Measurements from ENCODE around the gene VTN.

VTN gene

DNA sequence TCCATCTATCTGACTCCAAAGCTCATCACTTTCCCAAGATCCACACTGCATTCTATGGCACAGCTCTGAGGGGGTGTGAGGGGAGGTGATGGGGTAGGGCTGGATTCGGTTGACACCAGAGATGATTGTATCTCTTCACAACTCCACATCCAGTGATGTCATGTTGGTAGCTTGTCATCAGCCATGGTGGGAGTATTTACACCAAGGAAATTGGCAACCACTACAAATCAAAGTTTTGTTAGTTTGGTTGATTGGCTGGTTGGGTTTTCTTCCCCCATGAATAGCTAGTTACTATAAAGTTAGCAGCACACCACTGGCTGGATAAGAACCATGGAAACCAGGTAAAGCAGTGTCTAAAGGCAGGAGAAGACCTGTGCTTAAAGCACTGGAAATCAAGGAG, 20.9 kb upstream of the VTN start:
- no peak for DNase-seq (ENCODE audit: low read depth)
- TF ChIP-seq, protein P1, sequence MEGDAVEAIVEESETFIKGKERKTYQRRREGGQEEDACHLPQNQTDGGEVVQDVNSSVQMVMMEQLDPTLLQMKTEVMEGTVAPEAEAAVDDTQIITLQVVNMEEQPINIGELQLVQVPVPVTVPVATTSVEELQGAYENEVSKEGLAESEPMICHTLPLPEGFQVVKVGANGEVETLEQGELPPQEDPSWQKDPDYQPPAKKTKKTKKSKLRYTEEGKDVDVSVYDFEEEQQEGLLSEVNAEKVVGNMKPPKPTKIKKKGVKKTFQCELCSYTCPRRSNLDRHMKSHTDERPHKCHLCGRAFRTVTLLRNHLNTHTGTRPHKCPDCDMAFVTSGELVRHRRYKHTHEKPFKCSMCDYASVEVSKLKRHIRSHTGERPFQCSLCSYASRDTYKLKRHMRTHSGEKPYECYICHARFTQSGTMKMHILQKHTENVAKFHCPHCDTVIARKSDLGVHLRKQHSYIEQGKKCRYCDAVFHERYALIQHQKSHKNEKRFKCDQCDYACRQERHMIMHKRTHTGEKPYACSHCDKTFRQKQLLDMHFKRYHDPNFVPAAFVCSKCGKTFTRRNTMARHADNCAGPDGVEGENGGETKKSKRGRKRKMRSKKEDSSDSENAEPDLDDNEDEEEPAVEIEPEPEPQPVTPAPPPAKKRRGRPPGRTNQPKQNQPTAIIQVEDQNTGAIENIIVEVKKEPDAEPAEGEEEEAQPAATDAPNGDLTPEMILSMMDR (IDR thresholded peaks at IDR 0.05; ENCODE audit: low read depth, low read length, missing control alignments): no peak
- H3K4me3 ChIP-seq (ENCODE audit: low read depth, low read length): no peak overlapping the region
- in situ Hi-C loops (cut with HindIII; ENCODE audit: low sequenced_read_pairs): no loop called here

DNA sequence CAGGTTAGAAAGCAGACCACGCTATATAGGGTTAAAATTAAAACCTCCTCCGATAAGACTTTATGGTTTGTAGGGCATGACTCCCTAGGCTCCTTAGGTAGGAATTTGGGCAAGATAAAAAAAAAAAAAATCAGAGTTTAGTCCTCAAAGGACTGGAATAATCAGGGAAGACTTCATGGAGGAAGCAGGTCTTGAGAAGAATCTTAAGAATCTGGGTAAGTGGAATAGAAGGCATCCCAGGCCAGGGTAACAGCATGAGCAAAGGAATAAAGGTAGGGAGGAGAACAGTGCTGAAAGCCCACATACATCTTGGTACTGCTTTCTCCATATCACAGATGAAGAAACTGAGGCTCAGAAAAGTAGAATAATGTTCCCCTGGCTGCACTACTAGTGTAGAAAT, 20.5 kb upstream of the VTN start:
- in situ Hi-C loops (cut with HindIII; ENCODE audit: low sequenced_read_pairs): no loop called here
- H3K4me3 ChIP-seq (ENCODE audit: low read depth, low read length): no peak overlapping the region
- TF ChIP-seq, protein P1 (IDR thresholded peaks at IDR 0.05; ENCODE audit: low read depth, low read length, missing control alignments): no peak
- DNase-seq (ENCODE audit: low read depth): no peak

- in situ Hi-C loops (cut with HindIII; ENCODE audit: low sequenced_read_pairs): no loop called here
- H3K4me3 ChIP-seq (ENCODE audit: low read depth, low read length): no peak overlapping the region
- TF ChIP-seq, protein P1 (IDR thresholded peaks at IDR 0.05; ENCODE audit: low read depth, low read length, missing control alignments): no peak
- DNase-seq (ENCODE audit: low read depth): no peak
Measured at GRCh38 chr17:28390141-28390540, 20.0 kb upstream of the VTN start.

DNA sequence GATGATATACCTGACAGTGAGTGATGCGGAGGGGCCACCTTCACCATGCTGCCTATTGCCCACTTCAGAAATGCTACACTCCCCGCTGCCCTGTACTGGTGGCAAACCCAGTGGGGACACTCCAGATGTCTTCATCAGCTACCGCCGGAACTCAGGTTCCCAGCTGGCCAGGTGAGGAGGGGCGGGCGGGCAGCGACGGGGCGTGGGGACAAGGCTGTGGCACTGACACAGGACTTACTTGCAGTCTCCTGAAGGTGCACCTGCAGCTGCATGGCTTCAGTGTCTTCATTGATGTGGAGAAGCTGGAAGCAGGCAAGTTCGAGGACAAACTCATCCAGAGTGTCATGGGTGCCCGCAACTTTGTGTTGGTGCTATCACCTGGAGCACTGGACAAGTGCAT, 18.0 kb upstream of the VTN start:
- DNase-seq (ENCODE audit: low read depth): no peak
- no peak overlapping the region for H3K4me3 ChIP-seq (ENCODE audit: low read depth, low read length)
- TF ChIP-seq, protein P1 (IDR thresholded peaks at IDR 0.05; ENCODE audit: low read depth, low read length, missing control alignments): no peak
- in situ Hi-C loops (cut with HindIII; ENCODE audit: low sequenced_read_pairs): no loop called here

DNA sequence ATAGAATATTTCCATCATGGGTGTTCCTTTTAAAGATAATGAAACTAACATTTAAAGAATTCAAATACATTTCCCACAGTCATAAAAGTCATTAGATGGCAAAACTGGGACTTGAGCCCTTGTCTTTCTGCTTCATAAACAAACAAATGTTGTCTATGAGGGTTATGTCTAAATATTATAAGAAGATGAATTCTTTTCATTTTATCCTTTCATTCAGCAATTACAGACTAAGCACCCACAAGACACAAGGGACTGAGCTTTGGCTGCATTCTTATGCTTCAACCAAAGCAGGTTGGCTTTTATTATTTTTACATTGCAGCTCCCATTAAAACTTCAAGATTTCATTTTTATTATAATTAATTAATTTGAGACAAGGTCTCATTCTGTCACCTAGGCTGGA, 16.3 kb upstream of the VTN start:
- H3K4me3 ChIP-seq (ENCODE audit: low read depth, low read length): no peak overlapping the region
- in situ Hi-C loops (cut with HindIII; ENCODE audit: low sequenced_read_pairs): no loop called here
- no peak for DNase-seq (ENCODE audit: low read depth)
- TF ChIP-seq, protein P1 (IDR thresholded peaks at IDR 0.05; ENCODE audit: low read depth, low read length, missing control alignments): no peak

GRCh38 chr17:28385406-28385805, 15.3 kb upstream of the VTN start:
- in situ Hi-C loops (cut with HindIII; ENCODE audit: low sequenced_read_pairs): no loop called here
- no peak overlapping the region for H3K4me3 ChIP-seq (ENCODE audit: low read depth, low read length)
- TF ChIP-seq, protein P1 (IDR thresholded peaks at IDR 0.05; ENCODE audit: low read depth, low read length, missing control alignments): no peak
- DNase-seq (ENCODE audit: low read depth): no peak

GRCh38 chr17:28385037-28385400, 14.9 kb upstream of the VTN start:
- no peak for DNase-seq (ENCODE audit: low read depth)
- H3K4me3 ChIP-seq (ENCODE audit: low read depth, low read length): no peak overlapping the region
- in situ Hi-C loops (cut with HindIII; ENCODE audit: low sequenced_read_pairs): no loop called here
- TF ChIP-seq, protein P1 (IDR thresholded peaks at IDR 0.05; ENCODE audit: low read depth, low read length, missing control alignments): no peak
